Measurements from ENCODE around the gene ADNP2.

- no peak for TF ChIP-seq POLR2A (IDR thresholded peaks at IDR 0.05; ENCODE audit: low read length)
- no peak for TF ChIP-seq GATA1 (IDR thresholded peaks at IDR 0.05; ENCODE audit: low read depth, low read length)
Observed at GRCh38 chr18:80148326-80149199, 39.5 kb downstream of the ADNP2 start.

Data from erythroblast (primary cell).